Measurements from ENCODE around the gene KIAA1755. TPM values are rescaled to one million over a fixed set of nuclear protein-coding genes. Genes with fewer than 3 reads are reported as not detected.

The KIAA1755 gene
- total RNA-seq, 1 donor from 2014 or later: 0.22 TPM

GRCh38 chr20:38209736-38210405 is 50.7 kb downstream of the KIAA1755 start:
- Histone ChIP-seq H3K27me3 (no peaks in the 10 kb centered on the region), H3K27ac (no peak overlapping the region), H3K4me2 (no peak overlapping the region), H3K36me3 (no peaks in the 10 kb centered on the region), H3K9ac (no peak overlapping the region), H3K9me3 (ENCODE audit: low read depth) (no peaks in the 10 kb centered on the region), H3K79me2 (ENCODE audit: low read depth) (no peaks in the 10 kb centered on the region), H3K4me1 (no peaks in the 10 kb centered on the region), H3K4me3 (no peak overlapping the region), H4K20me1 (ENCODE audit: low read depth) (no peaks in the 10 kb centered on the region), H2AFZ (replicated peaks) (no peak overlapping the region), H3F3A (ENCODE audit: low read depth) (no peaks in the 10 kb centered on the region)
- H3K4me3 Mint-ChIP-seq: no peak overlapping the region
- TF ChIP-seq EZH2phosphoT487 (IDR thresholded peaks at IDR 0.05) (no peak), CTCF (IDR thresholded peaks at IDR 0.05) (no peak), EZH2 (IDR thresholded peaks at IDR 0.05) (no peak)
- H3K27ac Mint-ChIP-seq: no peak overlapping the region
- H3K27me3 Mint-ChIP-seq (ENCODE audit: insufficient read depth, low read depth): peaks cover 5% of the 10 kb centered on the region
- H3K9me3 Mint-ChIP-seq: no peaks in the 10 kb centered on the region
- no peak for DNase-seq (ENCODE audit: low spot score)
- H3K4me1 Mint-ChIP-seq: no peaks in the 10 kb centered on the region
- no peaks in the 10 kb centered on the region for H3K36me3 Mint-ChIP-seq

- Histone ChIP-seq H3K79me2 (ENCODE audit: low read depth) (no peaks in the 10 kb centered on the region), H3K36me3 (no peaks in the 10 kb centered on the region), H4K20me1 (ENCODE audit: low read depth) (no peaks in the 10 kb centered on the region), H3K9me3 (ENCODE audit: low read depth) (no peaks in the 10 kb centered on the region), H2AFZ (replicated peaks) (no peak overlapping the region), H3F3A (ENCODE audit: low read depth) (no peaks in the 10 kb centered on the region), H3K27me3 (no peaks in the 10 kb centered on the region), H3K4me2 (no peak overlapping the region), H3K9ac (no peak overlapping the region), H3K4me3 (no peak overlapping the region), H3K4me1 (no peaks in the 10 kb centered on the region), H3K27ac (no peak overlapping the region)
- Mint-ChIP-seq H3K36me3 (no peaks in the 10 kb centered on the region), H3K4me1 (no peaks in the 10 kb centered on the region), H3K9me3 (no peaks in the 10 kb centered on the region), H3K27me3 (ENCODE audit: insufficient read depth, low read depth) (peaks cover 5% of the 10 kb centered on the region), H3K4me3 (no peak overlapping the region), H3K27ac (no peak overlapping the region)
- TF ChIP-seq EZH2 (IDR thresholded peaks at IDR 0.05): no peak
- no peak for TF ChIP-seq CTCF (IDR thresholded peaks at IDR 0.05)
- no peak for TF ChIP-seq EZH2phosphoT487 (IDR thresholded peaks at IDR 0.05)
- DNase-seq (ENCODE audit: low spot score): no peak
Measured at GRCh38 chr20:38209054-38209675, 51.4 kb downstream of the KIAA1755 start.

GRCh38 chr20:38208523-38208922 is 52.0 kb downstream of the KIAA1755 start:
- Histone ChIP-seq H3K79me2 (ENCODE audit: low read depth) (no peaks in the 10 kb centered on the region), H4K20me1 (ENCODE audit: low read depth) (no peaks in the 10 kb centered on the region), H3K27me3 (no peaks in the 10 kb centered on the region), H2AFZ (replicated peaks) (no peak overlapping the region), H3K9me3 (ENCODE audit: low read depth) (no peaks in the 10 kb centered on the region), H3F3A (ENCODE audit: low read depth) (peaks cover 5% of the 10 kb centered on the region), H3K4me3 (no peak overlapping the region), H3K36me3 (no peaks in the 10 kb centered on the region), H3K4me2 (no peak overlapping the region), H3K4me1 (no peaks in the 10 kb centered on the region), H3K9ac (no peak overlapping the region), H3K27ac (no peak overlapping the region)
- no peaks in the 10 kb centered on the region for H3K36me3 Mint-ChIP-seq
- no peaks in the 10 kb centered on the region for H3K9me3 Mint-ChIP-seq
- peaks cover 5% of the 10 kb centered on the region for H3K27me3 Mint-ChIP-seq (ENCODE audit: insufficient read depth, low read depth)
- DNase-seq (ENCODE audit: low spot score): no peak
- no peak overlapping the region for H3K27ac Mint-ChIP-seq
- H3K4me3 Mint-ChIP-seq: no peak overlapping the region
- TF ChIP-seq EZH2 (IDR thresholded peaks at IDR 0.05) (no peak), CTCF (IDR thresholded peaks at IDR 0.05) (no peak), EZH2phosphoT487 (IDR thresholded peaks at IDR 0.05) (no peak)
- H3K4me1 Mint-ChIP-seq: no peaks in the 10 kb centered on the region

Data from neural progenitor cell (in vitro differentiated cells).